Activated CD4-positive, alpha-beta T cell treated with anti-CD3 and anti-CD28 coated beads, Interleukin-2, amount 50 U/mL, for 4 hours (primary cell): ENCODE data around the gene WWOX.
A peak's percentile ranks its signal among the peaks of the same experiment; 100 is the strongest.

Experiments used
- DNase-seq, 2 experiments: peaks; one replicate each; pipeline ENCODE4 v3.0.0-alpha.2; 2020

WWOX gene

GRCh38 chr16:78484509-78485058, 385.1 kb downstream of the WWOX start:
- DNase-seq: no peak

DNA sequence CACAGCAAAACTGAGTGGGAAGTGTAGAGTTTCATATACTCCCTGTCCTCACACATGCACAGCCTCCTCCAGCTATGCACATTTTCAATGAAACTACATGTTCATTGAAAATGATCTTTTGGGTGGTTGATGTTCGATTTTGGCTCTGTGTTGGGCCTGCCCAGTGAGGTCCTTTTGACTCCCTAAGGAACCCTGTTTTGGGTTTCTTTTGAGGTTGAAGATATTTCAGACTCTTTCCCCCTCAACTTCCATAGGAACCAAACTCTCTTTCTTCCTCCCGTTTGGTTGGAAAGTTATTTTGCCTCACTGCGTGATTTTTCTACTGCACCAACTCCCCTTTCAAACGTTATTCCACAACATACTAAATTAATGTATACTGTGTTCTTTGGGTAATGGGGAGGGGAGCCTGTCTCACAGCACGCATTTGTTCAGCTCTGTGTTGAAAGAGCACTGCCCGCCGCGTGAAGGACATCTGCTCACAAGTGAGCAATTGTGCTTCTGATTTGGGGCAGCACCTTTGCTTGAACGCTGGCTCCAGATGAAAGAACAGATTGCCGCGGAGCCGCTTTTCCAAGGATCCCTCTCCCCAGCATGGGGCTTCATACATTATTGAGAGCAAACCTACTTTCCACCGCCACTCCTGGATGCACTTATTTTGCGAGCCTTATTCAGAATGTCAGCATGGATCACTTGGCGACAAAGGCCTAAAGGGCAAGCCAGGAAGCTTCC, 385.9 kb downstream of the WWOX start:
- no peak for DNase-seq

DNA sequence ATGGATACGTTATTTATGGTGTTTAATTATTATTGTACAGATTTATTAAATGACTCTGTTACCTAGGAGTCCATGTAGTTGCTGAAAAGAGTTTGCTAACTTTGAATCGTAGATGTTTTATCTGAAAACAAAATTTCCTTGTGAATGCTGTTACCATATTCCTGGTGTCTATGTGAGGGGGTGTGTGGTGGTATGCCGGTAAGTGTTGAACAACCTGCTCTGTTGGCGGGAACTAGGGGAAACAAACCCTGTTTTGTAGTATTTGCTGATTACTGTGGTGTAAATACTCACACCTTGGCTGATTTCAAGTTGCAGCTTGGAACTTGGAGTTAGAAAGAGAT, 386.4 kb downstream of the WWOX start:
- DNase-seq: no peak

- no peak for DNase-seq
These were observed 388.0 kb downstream of the WWOX start for GRCh38 chr16:78487471-78487870.

GRCh38 chr16:78489072-78489471, 389.6 kb downstream of the WWOX start:
- no peak for DNase-seq

DNA sequence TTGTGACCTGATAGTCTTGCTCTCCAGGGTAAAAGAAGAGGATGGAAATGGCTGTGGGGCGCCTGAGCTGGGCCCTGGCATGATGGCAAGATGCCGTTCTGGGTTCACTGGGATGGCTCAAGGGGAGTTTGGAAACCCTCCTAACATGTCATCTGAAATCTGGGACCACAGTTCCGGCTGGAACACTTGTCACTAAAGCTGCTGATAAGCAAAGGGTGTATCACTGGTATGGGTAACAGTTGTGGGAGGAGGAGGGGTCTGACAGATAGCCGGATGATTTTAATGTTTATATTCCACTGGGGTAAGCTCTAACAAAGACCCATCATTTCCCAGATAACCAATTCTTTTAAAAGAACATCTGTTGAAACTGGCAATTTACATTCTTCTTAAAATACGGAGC, 390.2 kb downstream of the WWOX start:
- DNase-seq: no peak

GRCh38 chr16:78490431-78490830, 391.0 kb downstream of the WWOX start:
- no peak for DNase-seq

DNA sequence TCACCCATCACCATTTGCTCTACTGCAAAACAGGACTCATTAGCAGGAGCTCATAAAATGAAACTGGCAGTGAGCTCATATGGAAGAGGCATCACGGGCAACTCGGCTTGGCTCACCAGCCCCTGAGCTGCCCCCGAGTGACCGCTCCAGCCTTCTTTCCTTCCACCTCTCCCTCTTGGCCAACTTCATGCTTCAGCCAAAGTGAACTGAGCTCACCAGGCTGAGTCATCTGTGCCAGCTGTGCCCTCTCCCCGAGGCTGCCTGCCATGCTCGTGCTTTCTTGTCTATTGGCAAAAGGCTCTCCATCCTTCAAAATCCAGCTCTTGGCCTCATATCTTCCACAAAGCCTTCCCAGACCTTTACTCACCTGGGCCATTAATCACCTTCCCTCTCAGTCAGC, 391.4 kb downstream of the WWOX start:
- DNase-seq: no peak

GRCh38 chr16:78493573-78493972, 394.1 kb downstream of the WWOX start:
- no peak for DNase-seq

- DNase-seq: no peak
These were observed 394.7 kb downstream of the WWOX start for GRCh38 chr16:78494105-78494504.

DNA sequence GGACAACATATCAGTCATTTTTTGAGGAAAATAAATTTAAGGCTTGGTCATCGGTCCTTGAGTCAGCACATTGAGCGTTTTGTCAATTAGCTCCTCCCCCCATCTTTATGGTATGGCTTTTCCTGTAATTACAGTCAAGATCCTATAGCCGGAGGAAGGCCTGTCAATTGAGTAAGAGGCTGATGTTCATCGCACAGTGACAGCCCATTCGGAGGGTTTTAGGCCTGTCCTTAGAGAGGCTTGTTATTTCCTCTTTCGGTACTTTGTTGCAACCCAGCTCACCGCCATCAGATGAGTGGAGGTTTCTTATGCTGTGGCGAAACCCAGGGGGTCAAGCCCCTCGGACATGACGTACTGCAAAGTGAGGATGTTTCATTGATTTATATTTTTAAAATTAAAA, 395.2 kb downstream of the WWOX start:
- no peak for DNase-seq

DNA sequence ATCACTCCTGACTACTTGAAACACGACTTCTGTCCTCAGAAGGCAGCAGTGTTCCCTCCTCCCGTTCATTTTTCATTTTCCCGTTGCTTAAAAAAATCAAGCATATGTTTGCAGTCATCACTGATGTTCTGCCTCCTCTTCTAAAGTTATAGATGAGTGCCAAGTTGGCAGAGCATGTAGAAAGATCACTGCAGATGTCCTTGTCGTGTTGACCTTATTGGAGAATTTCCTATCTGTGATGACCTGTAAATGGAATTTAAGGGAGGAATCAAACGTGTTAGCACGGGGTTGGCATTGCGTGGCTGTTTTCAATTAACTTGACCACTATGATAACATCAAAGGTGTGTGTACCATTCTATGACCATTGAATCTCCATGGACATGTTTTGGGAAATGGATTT, 396.7 kb downstream of the WWOX start:
- DNase-seq: no peak

- no peak for DNase-seq
These were observed 399.9 kb downstream of the WWOX start for GRCh38 chr16:78499399-78499798.

- no peak for DNase-seq
These were observed 401.3 kb downstream of the WWOX start for GRCh38 chr16:78500659-78501270.

DNA sequence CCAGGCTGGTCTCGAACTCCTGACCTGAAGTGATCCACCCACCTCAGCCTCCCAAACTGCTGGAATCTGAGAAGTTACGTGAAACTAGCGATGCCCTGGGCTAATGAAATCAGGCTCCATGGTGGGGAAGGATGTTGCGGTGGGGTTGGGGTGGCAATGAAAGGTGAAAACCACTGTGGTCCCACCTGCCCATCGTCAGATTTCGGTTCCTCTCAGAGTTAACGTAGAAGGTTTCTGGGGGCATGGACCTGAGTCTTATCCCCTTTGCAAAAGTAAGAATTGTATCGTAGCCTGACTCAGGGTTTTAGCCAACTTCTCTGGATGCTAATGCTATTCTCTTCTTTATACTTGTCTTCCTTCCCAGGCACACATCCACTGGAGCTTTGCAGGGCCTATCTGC, 402.3 kb downstream of the WWOX start:
- no peak for DNase-seq

GRCh38 chr16:78502812-78503350, 403.4 kb downstream of the WWOX start:
- DNase-seq: no peak

- peak; percentile 23 to 25 for DNase-seq
These were observed 404.1 kb downstream of the WWOX start for GRCh38 chr16:78503602-78504001.

- DNase-seq: no peak
These were observed 405.0 kb downstream of the WWOX start for GRCh38 chr16:78504401-78504851.

DNA sequence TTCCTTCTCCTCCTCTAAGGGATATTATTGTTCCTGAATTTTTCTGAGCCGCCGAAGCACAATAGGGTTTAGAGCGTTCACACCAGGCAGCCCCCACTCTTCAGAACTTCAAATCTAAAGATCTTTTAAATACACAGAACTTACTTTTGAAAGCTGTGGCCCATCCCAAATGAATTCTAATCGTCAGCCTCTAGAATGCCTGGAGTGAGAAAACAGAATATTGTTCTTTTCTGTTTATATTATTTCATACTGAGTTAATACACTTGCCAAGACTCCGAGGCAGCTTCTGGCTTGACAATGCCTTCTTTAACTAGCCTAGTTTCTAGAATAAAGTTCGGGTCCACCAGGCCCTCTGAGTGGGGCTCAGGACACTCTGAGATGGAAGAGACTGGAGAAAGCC, 405.6 kb downstream of the WWOX start:
- no peak for DNase-seq

DNA sequence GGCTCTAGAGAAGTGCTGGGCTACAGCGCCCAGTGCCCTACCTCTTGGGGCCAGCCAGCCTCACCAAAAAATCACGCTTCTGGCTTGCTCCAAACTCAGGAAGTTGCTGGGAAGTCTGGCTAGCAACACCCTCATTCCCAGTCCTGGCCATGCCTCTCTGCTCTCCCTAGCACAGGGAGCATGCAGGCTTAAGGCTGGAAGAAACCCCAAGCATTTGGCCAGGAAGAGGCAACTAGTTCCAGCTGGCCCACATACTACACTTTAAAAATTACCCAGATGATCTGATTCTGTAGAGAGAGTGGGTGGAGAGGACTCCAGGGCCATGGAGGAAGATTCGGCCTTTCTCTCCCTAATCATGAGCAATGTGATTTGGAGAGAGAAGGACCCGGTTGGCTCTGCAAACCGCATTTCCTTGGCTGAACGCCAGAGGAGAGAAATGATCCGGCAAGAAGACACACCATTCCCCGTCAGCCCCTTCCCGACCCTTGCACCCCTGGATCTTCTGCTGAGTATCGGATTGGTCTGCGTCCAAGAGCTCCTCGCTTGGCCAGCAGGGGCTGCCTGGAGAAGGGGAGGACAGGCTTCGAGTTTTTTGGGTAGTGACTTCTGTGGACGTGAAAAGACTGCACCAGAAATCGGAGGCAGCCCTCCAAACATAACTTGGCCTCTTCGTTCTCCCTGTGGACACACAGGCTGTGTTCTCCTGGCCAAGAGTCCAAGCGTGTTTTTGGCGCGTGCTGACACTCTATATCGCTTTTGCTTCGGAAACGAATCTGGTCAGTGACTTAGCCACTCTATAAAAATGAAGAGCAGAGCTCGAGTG, 406.3 kb downstream of the WWOX start:
- no peak for DNase-seq

DNA sequence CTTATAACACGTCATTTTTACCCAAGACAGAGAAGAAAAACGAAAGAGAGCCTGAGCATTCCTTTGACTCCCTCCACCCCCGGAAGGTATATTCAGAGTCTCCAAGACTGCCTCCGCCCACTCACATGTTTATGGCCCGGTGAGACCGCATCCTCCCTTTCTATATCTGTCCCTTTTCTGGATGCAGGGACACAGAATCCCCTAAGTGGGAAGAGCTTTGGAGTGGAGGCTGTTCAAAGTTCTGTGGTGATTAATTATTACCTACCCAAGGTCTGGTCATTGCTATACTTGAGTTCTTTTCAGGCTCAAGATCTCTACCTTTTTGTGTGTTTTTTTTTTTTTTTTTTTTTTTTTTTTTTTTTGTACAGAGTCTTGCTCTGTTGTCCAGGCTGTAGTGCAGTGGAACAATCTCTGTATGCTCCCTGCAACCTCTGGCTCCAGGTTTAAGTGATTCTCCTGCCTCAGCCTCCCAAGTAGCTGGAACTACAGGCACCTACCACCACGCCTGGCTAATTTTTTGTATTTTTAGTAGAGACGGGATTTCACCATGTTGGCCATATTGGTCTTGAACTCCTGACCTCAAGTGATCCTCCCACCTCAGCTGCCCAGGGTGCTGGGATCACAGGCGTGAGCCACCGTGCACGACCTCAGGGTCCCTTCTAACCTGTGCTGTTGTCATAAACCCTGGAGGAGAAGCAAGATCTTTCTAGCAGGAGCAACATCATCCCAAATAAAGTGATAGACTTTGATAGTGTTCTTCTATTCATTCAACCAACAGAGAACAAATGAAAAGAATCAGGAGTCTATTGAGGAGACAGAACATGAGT, 407.1 kb downstream of the WWOX start:
- DNase-seq: no peak

DNA sequence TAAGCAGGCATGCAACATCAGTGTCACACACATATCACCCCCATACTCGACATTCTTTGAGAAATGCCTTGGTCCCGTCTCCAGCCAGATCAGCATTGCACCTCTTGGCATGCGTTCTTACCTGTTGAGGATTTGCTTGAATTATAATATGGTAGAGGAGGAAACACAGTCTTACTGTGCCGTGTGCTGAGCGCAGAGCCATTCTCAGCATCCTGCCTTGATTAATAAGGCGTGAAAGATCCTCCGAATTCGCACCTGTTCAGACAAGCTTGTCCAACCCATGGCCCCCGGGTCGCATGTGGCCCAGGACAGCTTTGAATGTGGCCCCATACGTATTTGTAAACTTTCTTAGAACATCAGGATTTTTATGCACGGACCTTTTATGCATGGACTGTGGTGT, 408.1 kb downstream of the WWOX start:
- DNase-seq: no peak

DNA sequence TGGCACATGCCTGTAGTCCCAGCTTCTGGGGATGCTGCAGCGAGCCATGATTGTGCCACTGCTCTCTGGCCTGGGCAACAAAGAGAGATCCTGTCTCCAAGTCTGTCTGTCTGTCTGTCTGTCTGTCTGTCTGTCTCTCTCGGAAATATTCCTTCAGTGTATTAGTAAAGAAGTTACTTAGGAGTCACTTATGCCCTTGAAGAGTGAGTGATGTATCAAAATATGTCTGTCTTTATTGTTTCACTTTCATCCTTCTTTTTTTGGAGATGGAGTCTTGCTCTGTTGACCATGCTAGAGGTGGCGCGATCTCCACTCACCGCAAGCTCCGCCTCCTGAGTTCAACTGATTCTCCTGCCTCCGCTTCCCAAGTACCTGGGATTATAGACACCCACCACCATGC, 410.5 kb downstream of the WWOX start:
- DNase-seq: no peak
